ENCODE results near the gene HNRNPA0. TPM values are rescaled to one million over a fixed set of nuclear protein-coding genes. Genes with fewer than 3 reads are reported as not detected.

The HNRNPA0 gene
- total RNA-seq, 1 experiment from 2014 or later: 33.3 TPM

DNA sequence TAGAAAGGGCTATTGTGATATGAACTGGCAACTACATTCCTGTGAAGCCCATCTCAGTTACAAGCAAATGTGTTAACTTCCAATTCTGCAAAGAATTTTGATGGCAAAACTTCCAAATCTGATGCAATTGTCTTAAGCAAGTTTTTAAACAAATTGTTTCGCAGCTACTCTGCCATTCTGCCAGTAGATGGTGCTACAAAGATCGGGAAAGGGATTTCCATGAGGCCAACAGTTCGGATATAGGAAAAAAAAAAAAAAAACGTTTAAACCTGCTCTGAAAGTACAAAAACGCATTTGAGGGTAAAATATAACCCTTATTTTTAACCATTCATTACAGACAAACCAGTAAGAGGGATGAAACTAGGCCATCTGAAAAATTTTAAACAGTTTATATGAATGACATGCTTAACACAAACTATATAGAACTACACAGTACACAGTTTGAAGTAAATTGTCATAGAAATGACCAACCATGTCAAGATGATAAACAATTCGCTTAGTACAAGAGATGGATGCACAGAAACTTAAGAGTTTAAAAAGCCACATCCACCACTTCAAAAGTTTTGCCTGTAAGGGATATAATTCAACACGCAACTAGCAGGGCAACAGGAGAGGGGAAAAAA is 2.2 kb downstream of the HNRNPA0 start:
- POLR2A ChIA-PET: interaction anchor here (0.6 kb wide), 1 partner anchor 10 kb away, joined by 5 read pairs; no protein-coding TSS in a partner anchor

DNA sequence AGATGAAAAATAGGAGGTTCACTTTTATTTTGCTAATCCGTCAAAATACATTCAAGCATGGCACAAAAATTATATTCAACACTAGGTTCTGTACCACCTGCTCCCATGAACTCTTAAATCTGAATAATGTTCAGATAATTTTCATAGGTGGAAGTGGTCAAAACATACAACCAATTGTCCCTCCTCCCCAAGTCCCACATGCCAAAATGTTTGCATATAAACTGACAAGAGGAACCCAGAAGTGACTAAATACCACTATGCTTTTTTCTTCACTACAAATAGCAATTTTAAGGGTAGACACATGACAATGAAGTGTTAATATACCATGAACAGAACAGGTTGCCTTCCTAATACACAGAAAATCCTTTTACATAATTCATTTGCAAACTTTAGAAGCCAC is 3.7 kb downstream of the HNRNPA0 start:
- in situ Hi-C loops (cut with HindIII; ENCODE audit: low pct_unique_long_range_greater_than_20kb, low sequenced_read_pairs) (no loop called here), intact Hi-C loops (cut with micrococcal nuclease; ENCODE audit: unreplicated experiment) (no loop called here)
- DNase-seq (ENCODE audit: low read depth, low spot score): no peak
- POLR2A ChIA-PET: no interaction called here
- H3K27ac ChIP-seq (ENCODE audit: low read length): no peak overlapping the region
- no peaks in the 10 kb centered on the region for H3K27me3 ChIP-seq (ENCODE audit: control insufficient read depth, insufficient read depth, low read length)
- peaks cover 8% of the 10 kb centered on the region for H3K36me3 ChIP-seq (ENCODE audit: control insufficient read depth, insufficient read depth, low read length)
- no peak; the same call in 1 of the 2 replicates for TF ChIP-seq POLR2AphosphoS5 (IDR thresholded peaks at IDR 0.05; ENCODE audit: low read depth, low read length)
- TF ChIP-seq TCF7L2 (IDR thresholded peaks at IDR 0.05; ENCODE audit: low read depth, low read length): no peak
- TF ChIP-seq, protein P1, sequence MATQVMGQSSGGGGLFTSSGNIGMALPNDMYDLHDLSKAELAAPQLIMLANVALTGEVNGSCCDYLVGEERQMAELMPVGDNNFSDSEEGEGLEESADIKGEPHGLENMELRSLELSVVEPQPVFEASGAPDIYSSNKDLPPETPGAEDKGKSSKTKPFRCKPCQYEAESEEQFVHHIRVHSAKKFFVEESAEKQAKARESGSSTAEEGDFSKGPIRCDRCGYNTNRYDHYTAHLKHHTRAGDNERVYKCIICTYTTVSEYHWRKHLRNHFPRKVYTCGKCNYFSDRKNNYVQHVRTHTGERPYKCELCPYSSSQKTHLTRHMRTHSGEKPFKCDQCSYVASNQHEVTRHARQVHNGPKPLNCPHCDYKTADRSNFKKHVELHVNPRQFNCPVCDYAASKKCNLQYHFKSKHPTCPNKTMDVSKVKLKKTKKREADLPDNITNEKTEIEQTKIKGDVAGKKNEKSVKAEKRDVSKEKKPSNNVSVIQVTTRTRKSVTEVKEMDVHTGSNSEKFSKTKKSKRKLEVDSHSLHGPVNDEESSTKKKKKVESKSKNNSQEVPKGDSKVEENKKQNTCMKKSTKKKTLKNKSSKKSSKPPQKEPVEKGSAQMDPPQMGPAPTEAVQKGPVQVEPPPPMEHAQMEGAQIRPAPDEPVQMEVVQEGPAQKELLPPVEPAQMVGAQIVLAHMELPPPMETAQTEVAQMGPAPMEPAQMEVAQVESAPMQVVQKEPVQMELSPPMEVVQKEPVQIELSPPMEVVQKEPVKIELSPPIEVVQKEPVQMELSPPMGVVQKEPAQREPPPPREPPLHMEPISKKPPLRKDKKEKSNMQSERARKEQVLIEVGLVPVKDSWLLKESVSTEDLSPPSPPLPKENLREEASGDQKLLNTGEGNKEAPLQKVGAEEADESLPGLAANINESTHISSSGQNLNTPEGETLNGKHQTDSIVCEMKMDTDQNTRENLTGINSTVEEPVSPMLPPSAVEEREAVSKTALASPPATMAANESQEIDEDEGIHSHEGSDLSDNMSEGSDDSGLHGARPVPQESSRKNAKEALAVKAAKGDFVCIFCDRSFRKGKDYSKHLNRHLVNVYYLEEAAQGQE (IDR thresholded peaks at IDR 0.05; ENCODE audit: insufficient read depth in 1 of 2, low read depth in 2 of 2, low read length in 1 of 2): no peak
- TF ChIP-seq, protein P2, sequence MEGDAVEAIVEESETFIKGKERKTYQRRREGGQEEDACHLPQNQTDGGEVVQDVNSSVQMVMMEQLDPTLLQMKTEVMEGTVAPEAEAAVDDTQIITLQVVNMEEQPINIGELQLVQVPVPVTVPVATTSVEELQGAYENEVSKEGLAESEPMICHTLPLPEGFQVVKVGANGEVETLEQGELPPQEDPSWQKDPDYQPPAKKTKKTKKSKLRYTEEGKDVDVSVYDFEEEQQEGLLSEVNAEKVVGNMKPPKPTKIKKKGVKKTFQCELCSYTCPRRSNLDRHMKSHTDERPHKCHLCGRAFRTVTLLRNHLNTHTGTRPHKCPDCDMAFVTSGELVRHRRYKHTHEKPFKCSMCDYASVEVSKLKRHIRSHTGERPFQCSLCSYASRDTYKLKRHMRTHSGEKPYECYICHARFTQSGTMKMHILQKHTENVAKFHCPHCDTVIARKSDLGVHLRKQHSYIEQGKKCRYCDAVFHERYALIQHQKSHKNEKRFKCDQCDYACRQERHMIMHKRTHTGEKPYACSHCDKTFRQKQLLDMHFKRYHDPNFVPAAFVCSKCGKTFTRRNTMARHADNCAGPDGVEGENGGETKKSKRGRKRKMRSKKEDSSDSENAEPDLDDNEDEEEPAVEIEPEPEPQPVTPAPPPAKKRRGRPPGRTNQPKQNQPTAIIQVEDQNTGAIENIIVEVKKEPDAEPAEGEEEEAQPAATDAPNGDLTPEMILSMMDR (IDR thresholded peaks at IDR 0.05): no peak
- no peaks in the 10 kb centered on the region for H3K9me3 ChIP-seq (ENCODE audit: control insufficient read depth, insufficient read depth, low read depth, low read length)
- CTCF ChIA-PET: no interaction called here
- no peak for ATAC-seq
- H3K4me1 ChIP-seq (ENCODE audit: control insufficient read depth, insufficient read depth, low read length): peaks cover 13% of the 10 kb centered on the region
- no TSS peak for BruUV-seq (replicated peaks)
- H3K4me3 ChIP-seq (ENCODE audit: low read depth in 2 of 2, low read length in 2 of 2): no peak overlapping the region

More for the DNA sequence above, 2.2 kb downstream of the HNRNPA0 start:
- no peaks in the 10 kb centered on the region for H3K9me3 ChIP-seq (ENCODE audit: control insufficient read depth, insufficient read depth, low read depth, low read length)
- H3K36me3 ChIP-seq (ENCODE audit: control insufficient read depth, insufficient read depth, low read length): peaks cover 8% of the 10 kb centered on the region
- CTCF ChIA-PET: interaction anchor here (0.7 to 1.0 kb wide), 2 partner anchors 91 to 169 kb away, joined by 4 to 8 read pairs; no protein-coding TSS in a partner anchor
- no TSS peak for BruUV-seq (replicated peaks)
- intact Hi-C loops (cut with micrococcal nuclease; ENCODE audit: unreplicated experiment): loop anchor here (2.0 kb wide), 1 partner anchor 71 kb away; no protein-coding TSS in a partner anchor
- peak; percentile 57 for DNase-seq (ENCODE audit: low read depth, low spot score)
- TF ChIP-seq, protein P1 (IDR thresholded peaks at IDR 0.05; ENCODE audit: insufficient read depth in 1 of 2, low read depth in 2 of 2, low read length in 1 of 2): no peak
- TF ChIP-seq, protein P2 (IDR thresholded peaks at IDR 0.05): peak; percentile 82; the same call in 1 of the 2 replicates
- H3K27me3 ChIP-seq (ENCODE audit: control insufficient read depth, insufficient read depth, low read length): no peaks in the 10 kb centered on the region
- peak overlapping the region; percentile 98 for H3K27ac ChIP-seq (ENCODE audit: low read length)
- peaks cover 13% of the 10 kb centered on the region for H3K4me1 ChIP-seq (ENCODE audit: control insufficient read depth, insufficient read depth, low read length)
- in situ Hi-C loops (cut with HindIII; ENCODE audit: low pct_unique_long_range_greater_than_20kb, low sequenced_read_pairs): no loop called here
- ATAC-seq: no peak
- H3K4me3 ChIP-seq (ENCODE audit: low read depth in 2 of 2, low read length in 2 of 2): peak overlapping the region; percentile 93 to 98

Measured in Panc1 (cell line).